Memory B cell (primary cell): ENCODE results near the gene MATK.

ENCODE experiments used
- ATAC-seq: fragments of 150-1000 bp; cut with Tn5 transposase; 2 replicates; pipeline ENCODE4 v1.10.0; 2021; ENCODE audit warnings: low read depth, mild to moderate bottlenecking, moderate library complexity
- DNase-seq, 2 donors: peaks; one replicate each; pipeline ENCODE4 v3.0.0; 2022; ENCODE audit warnings: low spot score in 2 of 2
- H3K27ac Mint-ChIP-seq: one replicate; pipeline ENCODE4 v1.8.0; 2022; ENCODE audit warnings: mild to moderate bottlenecking, moderate library complexity, mixed read lengths
- H3K27me3 Mint-ChIP-seq: one replicate; pipeline ENCODE4 v1.8.0; 2022; ENCODE audit warnings: mixed read lengths
- H3K36me3 Mint-ChIP-seq: one replicate; pipeline ENCODE4 v1.8.0; 2022; ENCODE audit warnings: mild to moderate bottlenecking, mixed read lengths
- H3K4me1 Mint-ChIP-seq: one replicate; pipeline ENCODE4 v1.8.0; 2022; ENCODE audit warnings: mixed read lengths
- H3K4me3 Mint-ChIP-seq: one replicate; pipeline ENCODE4 v1.8.0; 2022; ENCODE audit warnings: mild to moderate bottlenecking, moderate library complexity, mixed read lengths
- H3K9me3 Mint-ChIP-seq: one replicate; pipeline ENCODE4 v1.8.0; 2022; ENCODE audit warnings: mixed read lengths

Gene MATK

DNA sequence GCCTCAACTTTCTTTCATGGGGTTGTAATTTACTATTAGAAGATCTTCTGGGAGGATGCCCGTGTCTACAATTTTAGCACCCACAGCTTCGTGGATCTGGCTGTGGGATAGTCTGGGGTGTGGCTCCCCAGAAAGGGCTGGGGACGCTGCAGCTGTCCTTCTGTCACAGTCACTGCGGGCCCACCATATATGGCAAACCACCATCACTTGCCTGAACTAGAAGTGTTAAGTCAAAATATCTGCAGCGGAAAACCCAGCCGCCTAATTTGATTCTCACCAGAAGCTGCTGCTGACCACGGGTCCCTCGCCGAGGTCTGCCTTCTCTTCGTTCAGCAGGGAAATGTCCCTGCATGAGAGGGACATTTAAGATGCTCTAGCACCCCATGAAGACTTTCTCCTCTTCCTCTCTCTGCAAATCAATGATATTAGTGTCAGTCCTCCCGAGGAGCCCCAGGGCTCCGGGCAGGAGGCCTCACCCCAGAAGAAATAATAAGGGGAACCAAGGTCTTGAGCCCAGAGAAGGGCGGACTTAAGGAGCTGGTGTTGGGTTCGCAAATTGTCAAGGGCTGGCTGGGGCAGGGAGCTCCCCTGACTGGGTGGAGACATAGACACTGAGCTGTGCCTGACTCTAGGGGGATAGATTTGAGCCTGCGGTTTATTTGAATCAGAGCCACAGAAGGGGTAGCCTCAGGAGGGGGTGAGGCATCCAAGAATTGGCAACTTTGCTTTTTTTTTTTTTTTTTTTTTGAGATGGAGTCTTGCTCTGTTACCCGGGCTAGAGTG is 3.0 kb upstream of the MATK start:
- DNase-seq (no peak), ATAC-seq (no peak)
- Mint-ChIP-seq H3K36me3 (peaks cover 4% of the 10 kb centered on the region), H3K9me3 (peaks cover 7% of the 10 kb centered on the region), H3K4me3 (no peak overlapping the region), H3K4me1 (peaks cover 4% of the 10 kb centered on the region), H3K27me3 (peaks cover 15% of the 10 kb centered on the region), H3K27ac (no peak overlapping the region)

DNA sequence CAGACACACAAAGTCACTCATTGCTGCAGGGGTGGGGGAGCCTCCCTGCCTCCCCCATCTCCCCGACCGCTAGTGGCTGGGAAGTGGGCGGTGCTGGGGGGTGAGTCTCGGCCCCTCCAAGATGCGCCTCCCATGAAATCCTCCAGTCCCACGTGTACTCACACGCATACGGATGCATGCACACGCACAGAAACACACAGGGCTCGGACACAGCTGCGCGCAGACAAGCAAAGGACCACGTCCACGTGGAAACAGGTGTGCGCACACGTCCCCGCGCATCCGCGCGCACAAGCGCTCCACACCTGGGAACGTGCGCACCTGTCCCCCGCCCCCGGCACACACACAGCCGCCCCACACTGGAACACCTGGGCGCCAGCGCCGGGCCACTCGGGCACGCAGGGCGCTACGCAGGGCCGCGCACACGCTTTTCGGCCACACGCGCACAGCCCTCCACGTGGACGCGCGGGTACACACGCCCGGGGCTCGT is 687 bp downstream of the MATK start:
- peaks cover 15% of the 10 kb centered on the region for H3K27me3 Mint-ChIP-seq
- no peak overlapping the region for H3K27ac Mint-ChIP-seq
- peak overlapping the region; percentile 57 for H3K4me3 Mint-ChIP-seq
- DNase-seq (no peak), ATAC-seq (peak; percentile 36)
- H3K4me1 Mint-ChIP-seq = peaks cover 4% of the 10 kb centered on the region
- H3K9me3 Mint-ChIP-seq = peaks cover 9% of the 10 kb centered on the region
- peaks cover 9% of the 10 kb centered on the region for H3K36me3 Mint-ChIP-seq

DNA sequence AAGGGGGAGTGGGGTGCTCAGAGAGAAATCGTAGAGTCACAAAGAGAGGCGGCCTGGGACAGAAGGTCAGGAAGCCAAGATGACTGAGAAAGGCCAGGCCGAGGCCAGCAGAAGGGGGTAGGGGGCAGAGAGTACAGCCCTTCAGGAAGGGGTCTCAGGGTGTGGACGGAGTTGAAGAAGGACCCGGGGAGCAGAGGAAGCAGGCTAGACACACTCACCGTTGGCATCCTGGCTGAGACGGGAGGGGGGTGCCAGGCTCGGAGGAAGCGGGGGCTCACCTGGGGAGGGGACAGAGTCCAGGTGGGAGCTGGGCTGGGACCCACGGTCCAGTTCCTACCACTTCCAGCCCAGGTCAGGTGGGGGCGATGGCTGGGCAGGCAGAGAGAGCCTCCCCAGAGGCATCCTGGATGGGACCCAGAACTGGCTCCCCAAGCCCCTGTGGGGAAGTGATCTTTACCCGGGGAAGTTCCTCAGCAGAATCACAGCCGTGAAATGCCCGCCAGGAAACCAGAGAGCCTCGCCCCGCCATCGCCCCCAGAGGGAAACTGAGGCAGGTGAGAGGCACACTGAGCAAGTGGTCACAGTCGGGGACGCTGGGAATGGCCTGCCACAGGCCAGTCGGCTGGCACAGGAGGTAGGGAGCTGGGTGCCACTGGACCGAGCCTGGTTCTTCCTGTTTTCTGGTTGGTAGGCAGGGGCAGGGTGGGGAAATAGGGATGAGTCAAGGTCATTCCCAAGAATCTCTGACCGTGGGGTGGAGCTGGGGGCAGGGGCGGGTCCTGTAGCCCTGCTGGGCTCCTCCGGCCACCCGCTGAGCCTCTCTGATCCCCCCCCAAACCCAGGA is 1.4 kb downstream of the MATK start:
- ATAC-seq (no peak), DNase-seq (no peak)
- Mint-ChIP-seq H3K36me3 (peaks cover 9% of the 10 kb centered on the region), H3K4me1 (peaks cover 4% of the 10 kb centered on the region), H3K9me3 (peaks cover 9% of the 10 kb centered on the region), H3K27me3 (peaks cover 13% of the 10 kb centered on the region), H3K27ac (no peak overlapping the region), H3K4me3 (peak overlapping the region; percentile 78)

DNA sequence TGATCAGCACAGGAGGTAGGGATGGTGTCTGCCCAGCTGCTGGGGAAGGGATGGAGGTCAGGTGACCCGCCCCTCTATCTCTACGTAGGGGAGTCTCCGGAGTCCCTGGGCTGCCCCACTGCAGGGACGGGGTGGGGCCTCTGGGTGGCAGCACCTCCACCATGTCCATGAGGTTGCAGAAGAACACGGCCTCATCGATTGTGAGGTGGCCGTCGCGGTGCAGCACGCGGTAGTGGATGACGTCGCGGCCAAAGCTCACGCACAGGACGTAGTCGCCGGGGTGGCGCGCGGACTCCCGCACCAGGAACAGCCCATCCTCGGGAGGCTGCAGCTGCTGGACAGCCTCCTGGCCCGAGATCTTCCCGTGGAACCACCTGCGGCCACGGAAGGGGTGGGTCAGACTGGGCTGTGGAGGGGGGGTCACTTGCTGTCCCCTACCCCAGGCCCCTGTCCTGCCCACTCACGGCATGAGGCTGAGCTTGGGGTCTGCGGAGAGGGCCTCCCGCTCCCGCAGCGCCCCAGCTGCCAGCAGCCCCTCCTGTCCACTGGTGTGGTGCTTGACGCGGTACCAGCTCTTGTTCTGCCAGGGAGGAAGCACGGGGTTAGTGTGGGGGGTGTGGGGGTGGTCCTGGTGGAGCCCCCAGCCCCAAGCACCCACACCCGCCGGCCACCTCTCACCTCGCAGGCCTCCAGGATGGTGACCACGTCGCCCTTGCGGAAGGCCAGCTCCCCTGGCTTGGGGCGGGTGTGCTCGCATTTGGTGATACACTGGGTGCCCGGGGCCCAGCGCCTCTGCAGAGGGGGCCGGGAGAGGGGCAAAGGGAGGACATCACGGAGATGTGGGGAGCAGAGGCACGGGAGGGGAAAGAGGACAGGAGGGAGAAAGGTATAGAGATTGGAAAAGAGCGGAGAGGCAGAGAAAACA is 2.3 kb downstream of the MATK start:
- H3K27ac Mint-ChIP-seq = no peak overlapping the region
- peaks cover 13% of the 10 kb centered on the region for H3K27me3 Mint-ChIP-seq
- H3K36me3 Mint-ChIP-seq = peaks cover 9% of the 10 kb centered on the region
- H3K9me3 Mint-ChIP-seq = peaks cover 9% of the 10 kb centered on the region
- H3K4me3 Mint-ChIP-seq = peak overlapping the region; percentile 78
- DNase-seq (no peak), ATAC-seq (peak; percentile 28)
- peaks cover 4% of the 10 kb centered on the region for H3K4me1 Mint-ChIP-seq

DNA sequence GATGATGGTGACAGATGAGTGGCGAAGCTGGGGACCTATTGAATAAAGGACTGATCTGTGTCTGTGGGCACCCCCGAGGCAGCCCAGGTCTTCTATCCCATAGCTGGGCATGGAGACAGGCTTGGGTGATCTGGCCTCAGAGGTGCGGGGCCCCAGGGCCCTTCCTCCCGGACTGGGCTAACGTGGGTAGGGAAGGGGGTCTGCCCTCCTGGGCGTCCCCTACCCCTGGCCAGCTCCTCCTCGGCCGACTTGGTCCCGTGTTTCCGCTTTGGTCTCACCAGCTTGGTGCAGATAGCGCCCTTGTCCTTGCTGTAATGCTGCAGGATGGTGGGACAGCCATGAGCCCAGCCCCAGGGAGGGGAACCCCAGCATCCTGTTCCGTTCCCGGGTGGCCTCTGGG is 3.3 kb downstream of the MATK start:
- H3K27me3 Mint-ChIP-seq = peaks cover 12% of the 10 kb centered on the region
- H3K9me3 Mint-ChIP-seq = peaks cover 9% of the 10 kb centered on the region
- no peak overlapping the region for H3K4me3 Mint-ChIP-seq
- peaks cover 4% of the 10 kb centered on the region for H3K4me1 Mint-ChIP-seq
- no peak for DNase-seq
- peaks cover 9% of the 10 kb centered on the region for H3K36me3 Mint-ChIP-seq
- no peak for ATAC-seq
- H3K27ac Mint-ChIP-seq = no peak overlapping the region

DNA sequence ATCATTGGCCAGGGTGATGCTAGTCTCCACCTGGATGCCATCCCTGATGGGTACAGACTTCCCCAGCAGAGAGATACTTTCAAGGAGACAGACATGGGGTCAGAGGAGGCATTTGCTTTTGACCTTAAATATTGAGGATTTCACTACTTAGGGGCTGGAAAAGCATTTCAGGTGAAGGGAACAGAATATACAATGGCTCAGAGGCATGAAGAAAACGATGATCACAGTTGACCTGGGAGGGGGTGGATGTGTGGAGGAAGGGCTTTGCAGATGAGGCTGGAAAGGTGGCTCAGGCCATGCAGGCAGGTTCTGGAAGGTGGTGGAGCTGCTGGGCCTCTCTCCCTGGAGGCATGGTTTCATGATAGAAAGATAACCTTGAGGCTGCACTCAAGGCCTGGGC is 3.9 kb downstream of the MATK start:
- Mint-ChIP-seq H3K9me3 (peaks cover 9% of the 10 kb centered on the region), H3K4me3 (no peak overlapping the region)
- no peak for DNase-seq

DNA sequence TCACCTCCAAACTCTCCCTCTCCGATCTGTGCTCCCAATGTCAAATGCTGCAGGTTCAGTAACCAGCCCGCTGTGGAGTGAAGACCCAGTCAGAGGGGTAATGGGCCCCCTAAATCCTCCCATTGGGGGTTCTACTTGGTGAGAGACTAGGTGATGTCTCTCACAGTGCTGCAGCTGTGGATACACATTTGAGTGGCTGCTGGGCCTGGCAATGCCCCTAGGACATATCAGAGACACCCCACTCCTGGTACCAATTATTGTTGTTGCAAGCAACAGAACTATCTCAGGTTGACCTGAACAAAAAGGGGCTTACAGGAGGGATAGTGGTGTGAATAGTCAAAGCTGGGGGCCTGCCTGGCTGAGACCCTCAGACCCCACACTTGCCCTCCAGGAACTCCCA is 4.6 kb downstream of the MATK start:
- peaks cover 9% of the 10 kb centered on the region for H3K36me3 Mint-ChIP-seq
- H3K27ac Mint-ChIP-seq = no peak overlapping the region
- peaks cover 12% of the 10 kb centered on the region for H3K27me3 Mint-ChIP-seq
- H3K4me1 Mint-ChIP-seq = peaks cover 4% of the 10 kb centered on the region
- DNase-seq = no peak
- no peak overlapping the region for H3K4me3 Mint-ChIP-seq
- no peak for ATAC-seq
- H3K9me3 Mint-ChIP-seq = peaks cover 9% of the 10 kb centered on the region

More for the DNA sequence above, 3.9 kb downstream of the MATK start:
- H3K27ac Mint-ChIP-seq = no peak overlapping the region
- ATAC-seq = no peak
- H3K27me3 Mint-ChIP-seq = peaks cover 12% of the 10 kb centered on the region
- H3K4me1 Mint-ChIP-seq = peaks cover 4% of the 10 kb centered on the region
- peaks cover 9% of the 10 kb centered on the region for H3K36me3 Mint-ChIP-seq

DNA sequence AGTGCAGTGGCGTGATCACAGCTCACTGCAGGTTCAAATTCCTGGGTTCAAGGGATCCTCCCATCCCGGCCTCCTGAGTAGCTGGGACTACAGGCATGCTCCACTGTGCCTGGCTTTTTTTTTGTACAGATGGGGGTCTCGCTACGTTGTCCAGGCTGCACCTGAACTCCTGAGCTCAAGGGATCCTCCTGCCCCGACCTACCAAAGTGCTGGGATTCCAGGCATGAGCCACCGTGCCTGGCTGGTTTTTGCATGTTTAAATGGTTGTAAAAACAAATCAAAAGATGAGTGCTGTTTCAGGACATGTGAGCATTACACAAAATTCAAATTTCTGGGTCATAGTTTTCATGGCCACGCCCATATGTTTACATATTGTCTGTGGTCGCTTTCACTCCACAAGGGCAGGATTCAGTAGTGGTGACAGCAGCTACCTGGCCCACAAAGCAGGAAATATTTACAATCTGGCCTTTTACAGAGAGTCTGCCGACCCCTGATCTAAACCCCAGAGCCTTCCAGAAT is 5.3 kb downstream of the MATK start:
- ATAC-seq (peak; percentile 49), DNase-seq (no peak)
- peaks cover 11% of the 10 kb centered on the region for H3K36me3 Mint-ChIP-seq
- H3K4me3 Mint-ChIP-seq = no peak overlapping the region
- no peak overlapping the region for H3K27ac Mint-ChIP-seq
- peaks cover 4% of the 10 kb centered on the region for H3K4me1 Mint-ChIP-seq
- peaks cover 14% of the 10 kb centered on the region for H3K9me3 Mint-ChIP-seq
- peaks cover 16% of the 10 kb centered on the region for H3K27me3 Mint-ChIP-seq

DNA sequence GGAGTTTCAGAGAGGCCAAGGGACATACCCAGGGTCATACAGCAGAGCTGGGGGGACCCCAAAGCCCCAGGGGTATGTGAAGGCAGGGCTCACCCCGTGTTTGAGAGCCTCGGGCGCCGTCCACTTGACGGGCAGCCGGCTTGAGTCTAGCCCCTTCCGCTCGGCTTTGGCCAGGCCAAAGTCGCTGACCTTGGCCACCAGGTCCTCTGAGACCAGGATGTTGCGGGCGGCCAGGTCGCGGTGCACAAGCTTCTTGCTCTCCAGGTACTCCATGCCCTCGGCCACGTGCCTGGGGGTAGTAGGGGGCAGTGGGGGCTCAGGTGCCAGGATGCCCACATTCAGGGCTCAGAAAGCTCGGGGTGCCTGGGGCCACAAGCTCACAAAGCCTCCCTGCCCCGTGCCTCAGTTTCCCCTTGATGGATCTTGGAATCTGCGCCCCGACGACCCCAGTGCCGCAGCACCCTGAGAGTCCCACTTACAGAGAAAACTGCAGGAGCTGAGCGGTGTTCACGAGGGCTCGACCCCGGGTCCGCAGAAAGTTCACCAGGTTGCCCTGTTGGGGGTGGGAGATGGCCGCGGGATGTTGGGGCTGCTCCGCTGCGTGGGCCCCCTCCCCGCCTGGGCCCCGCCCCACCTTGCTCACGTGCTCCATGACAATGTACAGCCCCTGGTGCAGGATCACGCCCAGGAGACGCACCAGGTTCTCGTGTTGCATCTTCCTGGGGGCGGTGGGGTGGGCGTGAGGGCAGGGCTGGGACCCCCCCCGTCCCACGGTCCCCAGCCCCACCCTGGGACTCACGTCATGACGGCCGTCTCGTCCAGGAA is 7.1 kb downstream of the MATK start:
- Mint-ChIP-seq H3K27ac (no peak overlapping the region), H3K4me3 (no peak overlapping the region), H3K36me3 (peaks cover 11% of the 10 kb centered on the region), H3K4me1 (no peaks in the 10 kb centered on the region), H3K27me3 (peaks cover 12% of the 10 kb centered on the region), H3K9me3 (peaks cover 14% of the 10 kb centered on the region)
- ATAC-seq (no peak), DNase-seq (no peak)

DNA sequence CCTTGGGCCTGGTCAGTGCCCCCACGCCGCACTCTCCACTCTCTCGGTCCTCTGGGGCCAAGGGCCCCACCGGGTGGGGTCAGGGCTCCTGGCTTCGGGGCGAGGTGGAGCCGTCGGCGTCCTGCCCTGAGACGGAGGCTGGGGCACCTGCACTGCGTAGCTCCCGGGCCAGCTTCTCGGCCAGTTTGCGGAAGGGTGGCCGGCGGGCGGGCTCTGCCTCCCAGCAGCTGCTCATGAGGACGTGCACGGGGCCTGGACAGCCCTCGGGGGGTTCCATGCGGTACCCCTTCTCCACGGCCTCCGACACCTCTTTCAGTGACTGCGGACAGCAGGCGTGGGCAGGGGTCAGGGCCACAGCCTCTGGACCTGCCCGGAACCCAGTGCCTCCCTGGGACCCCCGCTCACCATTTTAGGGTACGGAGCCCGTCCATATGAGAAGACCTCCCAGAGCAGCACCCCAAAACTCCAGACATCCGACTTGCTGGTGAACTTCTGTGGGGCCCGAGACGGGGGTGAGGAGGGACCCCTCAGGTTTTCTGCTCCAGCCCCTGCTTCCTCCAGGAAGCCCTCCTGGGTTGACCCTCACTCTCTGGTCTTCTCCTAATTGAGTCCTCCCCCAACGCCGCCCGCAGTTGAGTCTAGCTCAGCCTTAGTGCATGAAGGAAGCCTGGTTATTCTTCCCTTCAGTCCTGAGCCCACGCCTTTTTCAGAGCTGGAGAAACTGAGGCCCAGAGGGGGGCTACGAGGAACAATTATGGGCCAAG is 7.9 kb downstream of the MATK start:
- DNase-seq (no peak), ATAC-seq (no peak)
- Mint-ChIP-seq H3K36me3 (peaks cover 11% of the 10 kb centered on the region), H3K27me3 (peaks cover 14% of the 10 kb centered on the region), H3K4me1 (no peaks in the 10 kb centered on the region), H3K27ac (no peak overlapping the region), H3K4me3 (no peak overlapping the region), H3K9me3 (peaks cover 14% of the 10 kb centered on the region)

DNA sequence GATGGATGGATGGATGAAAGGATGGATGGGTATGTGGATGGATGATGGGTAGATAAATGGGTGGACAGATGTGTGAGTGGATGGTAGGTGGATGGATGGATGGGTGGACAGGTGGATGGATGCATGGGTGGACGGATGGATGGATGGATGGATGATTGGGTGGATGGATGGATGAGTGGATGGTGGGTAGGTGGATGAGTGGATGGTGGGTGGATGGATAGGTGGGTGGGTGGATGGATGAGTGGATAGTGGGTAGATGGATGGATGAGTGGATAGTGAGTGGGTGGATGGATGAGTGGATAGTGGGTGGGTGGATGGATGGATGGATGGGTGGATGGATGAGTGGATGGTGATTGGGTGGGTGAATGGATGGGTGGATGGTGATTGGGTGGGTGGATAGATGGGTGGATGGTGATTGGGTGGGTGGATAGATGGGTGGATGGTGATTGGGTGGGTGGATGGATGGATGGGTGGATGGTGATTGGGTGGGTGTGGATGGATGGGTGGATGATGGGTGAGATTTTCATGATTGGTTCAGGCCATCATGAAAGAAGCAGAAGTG is 9.6 kb downstream of the MATK start:
- H3K27me3 Mint-ChIP-seq = peaks cover 7% of the 10 kb centered on the region
- H3K36me3 Mint-ChIP-seq = peaks cover 5% of the 10 kb centered on the region
- H3K4me1 Mint-ChIP-seq = no peaks in the 10 kb centered on the region
- DNase-seq = no peak
- H3K27ac Mint-ChIP-seq = no peak overlapping the region
- peaks cover 7% of the 10 kb centered on the region for H3K9me3 Mint-ChIP-seq
- no peak for ATAC-seq
- H3K4me3 Mint-ChIP-seq = no peak overlapping the region

DNA sequence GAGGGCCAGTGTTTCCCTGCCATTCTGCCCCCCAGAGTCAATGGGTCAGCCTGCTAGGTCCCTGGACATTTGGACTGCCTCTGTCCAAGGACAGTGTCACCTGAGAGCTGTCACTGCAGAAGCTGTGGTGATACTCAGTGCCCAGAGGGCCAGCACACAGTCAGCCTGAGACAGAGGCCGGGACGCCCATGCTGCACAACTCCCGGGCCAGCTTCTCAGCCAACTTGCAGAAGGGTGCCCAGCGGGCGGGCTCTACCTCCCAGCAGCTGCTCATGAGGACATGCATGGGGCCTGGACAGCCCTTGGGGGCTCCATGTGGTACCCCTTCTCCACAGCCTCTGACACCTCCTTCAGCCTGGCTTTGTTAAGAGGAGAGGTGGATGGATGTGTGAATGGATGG is 10.3 kb downstream of the MATK start:
- ATAC-seq = no peak
- H3K27ac Mint-ChIP-seq = no peak overlapping the region
- DNase-seq = no peak
- no peak overlapping the region for H3K4me3 Mint-ChIP-seq
- peaks cover 5% of the 10 kb centered on the region for H3K9me3 Mint-ChIP-seq
- peaks cover 7% of the 10 kb centered on the region for H3K27me3 Mint-ChIP-seq
- H3K36me3 Mint-ChIP-seq = peaks cover 6% of the 10 kb centered on the region
- H3K4me1 Mint-ChIP-seq = no peaks in the 10 kb centered on the region
